Activated gamma-delta T cell (primary cell): ENCODE measurements around the gene PROSER2.

ENCODE experiments used
- DNase-seq: peaks from one replicate; lab custom pipeline; 2025; lab: John Stamatoyannopoulos, UW
- total RNA-seq, 2 donors: gene quantifications; one replicate each; lab custom pipeline; 2026; lab: John Stamatoyannopoulos, UW

PROSER2 gene
- total RNA-seq = 0.31 to 1.2 reads per million in 2 donors

DNA sequence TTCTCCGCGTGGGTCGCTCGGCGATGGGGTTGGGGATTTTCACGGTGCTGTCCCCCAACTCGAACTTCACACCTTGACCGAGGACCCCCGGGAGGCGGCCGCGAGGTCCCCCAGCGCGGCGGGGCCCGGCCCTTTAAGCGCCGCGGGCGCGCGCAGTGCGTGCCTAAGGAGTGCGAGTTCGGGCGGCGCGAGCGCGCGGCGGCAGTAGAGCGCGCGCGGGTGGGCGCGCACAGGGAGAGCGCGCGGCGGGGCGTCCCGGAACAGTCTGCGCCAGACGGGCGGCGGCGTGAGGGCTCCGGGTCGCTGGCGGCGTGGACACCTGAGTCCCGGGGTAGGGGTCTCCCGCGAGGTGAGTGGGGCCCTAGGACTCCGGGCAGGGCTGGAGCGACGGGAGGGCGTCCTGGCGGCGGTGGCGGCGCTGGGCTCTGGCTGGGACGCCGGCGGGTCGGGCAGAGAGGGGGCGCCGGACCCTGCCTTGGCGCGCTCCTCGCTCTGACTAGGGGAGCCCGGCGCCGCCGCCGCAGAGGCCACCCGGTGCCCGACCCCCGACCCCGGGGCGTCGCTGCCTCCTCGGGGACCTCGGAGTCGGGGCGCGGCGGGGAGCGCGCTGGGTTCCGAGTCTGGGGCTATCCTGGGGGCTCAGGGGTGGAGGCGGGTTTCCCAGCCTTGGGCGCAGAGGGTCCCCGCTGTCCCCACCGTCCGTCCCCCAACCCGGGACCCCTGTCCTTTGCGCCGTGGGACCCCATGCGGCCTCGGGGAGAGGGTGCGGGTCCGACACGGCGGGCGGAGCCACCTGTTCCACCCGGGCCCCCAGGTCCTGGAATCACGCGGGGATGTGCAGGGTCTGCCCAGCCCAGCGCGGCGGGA is at the start of gene PROSER2:
Gene PROSER2 (plus strand): TSS at position 235 of the 867 bp plus-strand sequence. CDS start 28,722 bp downstream, outside the sequence.
- no peak for DNase-seq

- DNase-seq = no peak
These were observed 49.3 kb upstream of the PROSER2 start for GRCh38 chr10:11773761-11774441.

GRCh38 chr10:11775412-11775811 is 47.7 kb upstream of the PROSER2 start:
- no peak for DNase-seq

DNA sequence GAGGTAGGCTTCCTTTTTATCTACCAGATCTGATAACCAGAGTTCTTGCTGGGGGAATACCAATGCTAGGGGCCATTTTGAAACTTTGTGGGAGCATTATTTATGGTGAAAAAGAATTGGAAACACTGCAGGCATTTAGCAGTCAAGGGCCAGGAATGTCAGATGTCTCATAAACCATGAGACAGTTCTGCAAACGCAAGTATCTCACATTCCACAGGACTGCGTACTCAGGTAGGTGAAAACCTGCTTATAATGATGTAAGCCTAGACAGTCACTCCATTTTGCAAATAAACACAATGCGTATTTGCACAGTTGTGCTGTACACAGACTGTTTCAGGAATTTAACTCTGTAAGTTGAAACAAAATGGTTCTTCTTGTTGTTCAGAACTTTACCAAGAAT is 47.1 kb upstream of the PROSER2 start:
- DNase-seq = no peak

DNA sequence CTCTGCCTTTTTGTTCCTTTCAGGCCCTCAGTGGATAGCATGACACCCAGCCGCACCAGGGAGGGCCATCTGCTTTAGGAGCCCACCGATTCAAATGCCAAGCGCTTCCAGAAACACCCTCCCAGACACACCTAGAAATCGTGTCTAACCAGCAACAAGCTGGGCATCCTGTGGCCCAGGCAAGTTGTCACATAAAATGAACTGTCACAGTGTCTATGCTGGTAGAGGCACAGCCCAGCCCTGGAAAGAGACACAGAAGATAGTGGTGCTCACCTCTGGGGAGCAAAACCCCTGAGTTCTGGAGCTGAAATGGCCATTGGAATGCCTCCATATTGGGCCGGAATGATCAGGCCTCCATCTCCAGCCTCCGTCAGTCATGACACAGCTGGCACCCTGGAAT is 42.0 kb upstream of the PROSER2 start:
- no peak for DNase-seq

DNA sequence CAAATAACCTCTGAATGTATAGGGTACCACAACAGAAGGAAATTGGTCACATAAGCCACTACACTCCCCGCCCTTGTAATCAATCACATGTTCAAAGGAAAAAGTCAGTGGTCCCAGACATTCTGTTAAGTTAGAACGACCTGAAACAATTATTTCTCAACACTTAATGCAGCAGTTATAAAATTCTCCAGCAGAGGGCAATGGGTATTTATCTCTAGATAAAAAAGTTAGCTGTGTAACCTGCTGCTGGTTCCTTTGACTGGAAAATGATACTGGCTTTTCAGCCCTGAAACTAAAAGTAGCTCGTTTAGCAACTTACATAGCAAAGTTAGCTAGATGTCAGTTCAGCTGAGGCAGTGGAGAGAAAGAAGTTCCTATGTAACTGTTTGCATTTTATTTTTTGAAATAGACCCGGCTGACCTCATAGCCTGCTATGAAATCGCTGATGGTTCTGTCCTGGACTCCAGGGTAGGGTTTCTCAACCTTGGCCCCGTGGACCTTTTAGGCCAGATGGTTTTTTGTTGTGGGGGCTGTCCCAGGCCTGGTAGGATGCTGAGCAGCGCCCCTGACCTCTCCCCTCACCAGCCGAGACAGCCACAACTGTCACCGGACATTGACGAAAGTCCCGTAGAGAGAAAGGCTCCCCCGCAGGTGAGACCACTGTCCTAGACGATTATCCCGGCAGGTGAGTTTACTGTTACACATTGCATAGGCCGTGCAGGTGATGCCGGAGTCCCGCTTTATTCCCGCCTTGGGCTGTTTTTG is 40.2 kb upstream of the PROSER2 start:
- no peak for DNase-seq

DNA sequence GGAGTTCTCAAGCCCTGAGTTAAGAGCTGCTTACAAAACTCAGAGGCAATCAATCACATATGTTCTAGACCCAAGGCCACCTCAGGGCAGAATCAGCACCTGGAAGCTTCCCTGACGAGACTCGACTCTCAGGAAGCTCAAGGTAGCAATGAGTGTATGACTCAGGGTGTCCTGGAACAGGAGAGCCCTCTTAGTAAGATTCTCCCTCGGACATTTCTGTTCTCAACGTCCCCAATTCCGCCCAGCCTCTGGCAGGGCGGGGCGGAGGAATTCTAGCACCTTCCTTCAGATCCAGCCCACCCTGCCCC is 39.6 kb upstream of the PROSER2 start:
- no peak for DNase-seq

DNA sequence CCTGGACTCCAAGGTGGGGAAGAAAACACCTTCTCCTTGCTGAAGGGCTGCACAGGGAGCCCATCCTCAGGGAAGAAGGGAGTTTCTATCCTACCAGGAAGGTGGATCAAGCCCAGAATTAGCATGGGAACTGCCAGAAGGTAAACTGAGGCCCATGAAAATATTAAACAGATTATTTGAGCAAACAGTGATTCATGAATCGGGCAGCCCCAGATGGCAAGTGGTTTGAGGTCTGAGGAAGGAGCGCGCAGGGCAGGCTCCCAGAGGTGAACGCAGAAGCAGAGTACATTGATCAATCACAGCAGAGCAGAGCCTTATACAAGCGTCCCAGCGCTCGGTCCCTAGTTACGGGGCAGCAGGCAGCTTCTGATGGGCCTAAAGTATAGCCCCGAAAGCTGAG is 35.8 kb upstream of the PROSER2 start:
- no peak for DNase-seq

- no peak for DNase-seq
These were observed 35.3 kb upstream of the PROSER2 start for GRCh38 chr10:11787846-11788245.

DNA sequence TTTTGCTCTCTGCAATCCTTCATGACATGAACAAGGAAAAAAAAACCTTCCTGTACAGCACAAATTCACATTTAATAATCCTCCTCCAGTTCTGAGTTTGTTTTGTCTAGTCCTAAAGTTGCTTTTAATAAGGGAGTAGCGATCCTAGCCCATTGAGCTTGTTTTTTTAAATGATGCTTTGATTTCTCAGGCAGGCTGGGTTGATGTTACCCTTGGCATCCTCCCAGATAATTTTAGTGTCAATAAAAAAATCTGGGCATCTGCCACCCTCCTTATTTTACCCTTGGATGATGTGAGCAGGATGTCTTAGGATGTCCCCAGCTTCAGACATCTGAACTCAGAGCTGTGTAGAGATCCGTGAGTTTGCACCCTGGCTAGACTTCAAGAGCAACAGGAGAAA is 33.9 kb upstream of the PROSER2 start:
- DNase-seq = no peak

- DNase-seq = no peak
These were observed 33.2 kb upstream of the PROSER2 start for GRCh38 chr10:11789956-11790355.

DNA sequence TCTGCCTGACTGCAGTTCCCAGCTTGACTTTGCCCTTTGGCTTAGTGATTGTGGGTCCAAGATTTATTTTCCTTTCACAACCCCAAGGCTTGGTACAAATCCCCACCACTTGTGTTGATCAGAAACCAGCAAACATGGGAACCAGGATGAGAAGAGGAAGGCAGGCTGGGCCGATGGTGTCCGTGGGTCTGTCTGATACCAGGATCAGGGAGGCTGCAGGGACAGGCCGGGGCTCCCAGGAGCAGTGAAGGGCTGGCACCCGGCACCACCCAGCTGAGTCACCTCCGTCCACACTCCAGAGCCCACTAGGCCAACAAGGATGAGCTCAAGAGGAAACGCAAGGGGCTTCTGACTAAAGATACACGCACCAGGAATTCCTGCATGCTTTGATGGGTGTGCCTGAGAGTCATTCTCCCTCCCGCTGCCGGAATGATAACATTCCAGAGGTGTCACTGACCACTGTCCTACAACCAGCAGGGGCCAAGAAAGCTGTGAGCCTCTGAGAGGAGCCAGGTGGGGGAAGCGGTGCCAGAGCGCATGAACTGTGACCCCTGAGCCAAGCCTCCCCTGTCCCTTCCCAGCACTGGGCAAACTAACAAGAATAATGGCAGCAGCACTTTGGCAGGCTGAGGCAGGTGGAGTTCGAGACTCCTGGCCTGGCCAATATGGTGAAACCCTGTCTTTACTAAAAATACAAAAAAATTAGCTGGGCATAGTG is 29.2 kb upstream of the PROSER2 start:
- DNase-seq = no peak

DNA sequence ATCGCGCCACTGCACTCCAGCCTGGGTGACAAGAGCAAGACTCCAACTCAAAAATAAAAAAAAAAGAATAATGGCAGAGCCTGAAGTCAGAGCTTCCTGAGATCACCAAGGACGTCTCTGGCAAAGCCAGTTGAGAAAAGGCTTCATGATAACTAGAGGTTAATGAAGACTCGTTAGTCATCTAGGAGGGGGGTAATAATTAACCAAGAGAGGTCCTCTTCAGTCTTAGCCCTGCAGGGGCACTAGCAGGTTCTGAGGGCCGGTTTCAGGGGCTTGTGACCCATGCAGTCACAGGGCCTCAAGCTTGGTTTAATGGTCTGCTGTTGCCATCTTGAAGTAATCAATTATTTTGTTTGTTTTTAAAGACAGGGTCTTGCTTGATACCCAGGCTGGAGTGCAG is 28.6 kb upstream of the PROSER2 start:
- no peak for DNase-seq

DNA sequence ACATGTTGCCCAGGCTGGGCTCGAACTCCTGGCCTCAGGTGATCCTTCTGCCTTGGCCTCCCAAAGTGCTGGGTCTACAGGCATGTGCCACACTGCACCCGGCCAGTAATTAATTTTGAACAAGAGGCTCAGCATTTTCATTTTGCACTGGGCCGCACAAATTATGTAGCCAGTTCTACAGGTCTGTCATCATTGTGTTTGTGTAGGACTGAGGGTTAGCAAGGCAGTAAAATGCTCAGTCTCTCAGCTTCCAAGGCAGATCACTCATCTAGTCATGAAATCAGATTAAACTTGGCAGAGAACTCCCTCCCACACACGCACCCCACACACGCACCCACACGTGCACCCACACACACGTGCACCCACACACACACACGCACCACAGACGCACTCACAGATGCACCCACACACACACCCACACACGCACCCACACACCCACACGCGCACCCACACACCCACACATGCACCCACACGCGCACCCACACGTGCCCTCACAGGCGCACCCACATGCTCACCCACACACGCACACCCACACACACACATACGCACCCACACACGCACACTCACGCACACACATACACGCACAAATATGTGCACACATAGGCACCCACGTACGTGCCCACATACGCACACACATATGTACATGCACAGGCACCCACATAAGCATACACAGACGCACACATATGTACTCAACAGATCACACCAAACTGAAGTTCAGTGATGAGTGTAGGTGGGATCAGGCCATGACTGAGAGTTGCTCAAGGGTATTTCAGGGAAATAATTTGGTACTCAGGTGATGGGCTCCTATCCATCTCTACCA is 27.8 kb upstream of the PROSER2 start:
- DNase-seq = no peak

- no peak for DNase-seq
These were observed 26.7 kb upstream of the PROSER2 start for GRCh38 chr10:11796474-11796873.

- no peak for DNase-seq
These were observed 25.9 kb upstream of the PROSER2 start for GRCh38 chr10:11797281-11797680.

DNA sequence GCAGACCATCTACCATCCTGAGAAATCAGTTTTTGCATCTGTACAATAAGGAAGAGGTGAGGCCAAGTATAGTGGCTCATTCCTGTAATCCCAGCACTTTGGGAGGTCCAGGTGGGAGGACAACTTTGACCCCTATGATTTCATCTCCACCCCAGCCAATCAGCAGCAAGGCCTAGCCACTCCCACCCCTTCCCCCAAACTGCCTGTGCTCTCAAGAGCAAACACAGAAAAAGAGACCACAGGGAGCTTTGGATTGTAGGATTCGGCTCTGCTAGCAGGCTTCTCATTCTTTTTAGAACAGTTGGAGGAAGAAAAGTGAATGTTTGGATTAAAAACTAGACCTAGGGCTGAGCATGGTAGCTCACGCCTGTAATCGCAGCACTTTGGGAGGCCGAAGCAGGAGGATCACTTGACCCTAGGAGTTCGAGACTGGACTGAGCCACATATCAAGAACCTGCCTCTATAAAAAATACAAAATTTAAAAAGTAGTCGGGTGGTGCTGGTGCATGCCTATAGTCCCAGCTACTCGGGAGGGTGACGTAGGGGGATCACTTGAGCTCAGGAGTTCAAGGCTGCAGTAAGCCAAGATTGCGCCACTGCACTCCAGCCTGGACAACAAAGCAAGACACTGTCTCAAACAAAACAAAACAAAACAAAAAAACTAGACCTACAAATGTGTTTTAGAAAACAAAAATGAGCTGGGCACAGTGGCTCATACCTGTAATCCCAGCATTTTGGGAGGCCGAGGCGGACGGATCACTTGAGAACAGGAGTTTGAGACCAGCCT is 25.1 kb upstream of the PROSER2 start:
- no peak for DNase-seq

DNA sequence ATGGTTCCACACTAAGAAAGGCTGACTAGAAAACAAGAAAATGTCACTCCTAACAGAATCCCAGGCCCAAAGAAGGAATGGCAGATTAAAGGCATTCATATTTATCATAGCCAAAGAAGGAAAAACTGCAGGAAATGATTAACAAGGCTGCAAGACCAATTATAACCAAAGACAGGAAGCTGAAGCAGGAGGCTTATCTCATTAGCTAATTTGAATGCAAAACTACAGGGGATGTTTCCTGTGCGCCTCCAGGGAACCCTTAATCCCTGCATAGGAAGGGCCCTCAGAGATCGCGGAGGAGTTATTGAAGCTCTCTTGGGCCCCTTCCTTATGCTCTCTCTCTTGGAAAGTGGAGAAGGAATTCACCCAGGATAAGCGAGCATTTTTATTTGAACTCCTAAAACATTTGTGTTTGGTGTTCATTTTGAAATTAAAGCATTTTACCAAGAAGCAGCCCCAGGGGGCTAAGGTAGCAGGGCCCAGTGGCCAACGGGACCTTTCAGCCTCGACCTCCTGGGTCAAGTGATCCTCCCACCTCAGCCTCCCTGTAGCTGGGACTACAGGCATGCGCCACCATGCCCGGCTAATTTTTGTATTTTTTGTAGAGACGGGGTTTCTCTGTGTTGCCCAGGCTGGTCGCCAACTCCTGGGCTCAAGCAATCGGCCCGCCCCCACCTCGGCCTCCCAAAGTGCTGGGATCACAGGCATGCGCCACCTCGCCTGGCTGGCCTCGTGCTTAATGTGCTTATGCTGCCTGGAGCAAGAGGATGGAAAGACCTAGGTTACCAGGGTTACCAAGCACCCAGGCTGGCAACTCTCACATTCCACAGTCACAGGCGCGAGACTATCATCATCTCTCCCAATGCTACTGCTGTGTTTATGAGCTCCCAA is 24.1 kb upstream of the PROSER2 start:
- DNase-seq = no peak

- no peak for DNase-seq
These were observed 23.4 kb upstream of the PROSER2 start for GRCh38 chr10:11799736-11800080.
